ENCODE data around the gene CKAP5. TPM values are rescaled to one million over a fixed set of nuclear protein-coding genes. Genes with fewer than 3 reads are reported as not detected.

CKAP5 gene
- total RNA-seq, 2 experiments from 2014 or later = 23.2 to 26.9 TPM

DNA sequence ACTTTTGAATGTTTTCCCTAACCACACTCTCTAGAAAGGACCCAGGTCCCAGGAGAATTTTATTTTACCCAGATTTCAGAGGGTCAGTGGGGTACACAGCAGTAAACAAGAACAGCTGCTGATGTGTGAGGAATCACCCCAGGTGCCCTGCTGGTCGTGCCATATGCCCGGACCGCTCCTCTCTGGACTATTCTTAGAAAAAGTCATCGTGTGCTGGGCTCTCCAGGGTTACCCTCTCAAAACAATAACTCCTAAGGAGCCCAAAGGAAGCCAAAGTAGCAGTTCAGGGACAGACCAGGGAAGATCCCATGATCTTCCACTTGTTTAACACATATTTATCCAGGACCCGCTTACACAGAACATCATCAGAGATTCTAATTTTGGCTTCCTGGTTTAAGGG is 42.6 kb upstream of the CKAP5 start:
- Histone ChIP-seq H3K4me3 (ENCODE audit: low read length) (no peak overlapping the region), H3K27me3 (ENCODE audit: control insufficient read depth in 1 of 2, insufficient read depth in 2 of 2, low read length in 2 of 2) (peaks cover 0 to 4% of the 10 kb centered on the region in 2 experiments), H3K27ac (ENCODE audit: low read depth in 1 of 2, low read length in 2 of 2) (no peak overlapping the region), H3K9me3 (ENCODE audit: control insufficient read depth in 1 of 2, insufficient read depth in 1 of 2, low read length in 2 of 2) (no peaks in the 10 kb centered on the region), H3K4me1 (ENCODE audit: insufficient read depth, low read length) (no peaks in the 10 kb centered on the region), H3K36me3 (ENCODE audit: insufficient read depth, low read length) (no peaks in the 10 kb centered on the region)
- intact Hi-C loops (cut with DNase I, micrococcal nuclease) = loop anchor here (1.0 to 5.0 kb wide), 4 partner anchors 265 to 964 kb away; no protein-coding TSS in a partner anchor
- H3K9me3 Mint-ChIP-seq = no peaks in the 10 kb centered on the region
- no peaks in the 10 kb centered on the region for H3K36me3 Mint-ChIP-seq (ENCODE audit: low read depth)
- H3K27ac Mint-ChIP-seq = no peak overlapping the region
- POLR2A ChIA-PET = no interaction called here
- ATAC-seq (ENCODE audit: poor library complexity) (no peak), DNase-seq (no peak)
- H3K4me1 Mint-ChIP-seq (ENCODE audit: low read depth) = no peaks in the 10 kb centered on the region
- TF ChIP-seq, protein P1, sequence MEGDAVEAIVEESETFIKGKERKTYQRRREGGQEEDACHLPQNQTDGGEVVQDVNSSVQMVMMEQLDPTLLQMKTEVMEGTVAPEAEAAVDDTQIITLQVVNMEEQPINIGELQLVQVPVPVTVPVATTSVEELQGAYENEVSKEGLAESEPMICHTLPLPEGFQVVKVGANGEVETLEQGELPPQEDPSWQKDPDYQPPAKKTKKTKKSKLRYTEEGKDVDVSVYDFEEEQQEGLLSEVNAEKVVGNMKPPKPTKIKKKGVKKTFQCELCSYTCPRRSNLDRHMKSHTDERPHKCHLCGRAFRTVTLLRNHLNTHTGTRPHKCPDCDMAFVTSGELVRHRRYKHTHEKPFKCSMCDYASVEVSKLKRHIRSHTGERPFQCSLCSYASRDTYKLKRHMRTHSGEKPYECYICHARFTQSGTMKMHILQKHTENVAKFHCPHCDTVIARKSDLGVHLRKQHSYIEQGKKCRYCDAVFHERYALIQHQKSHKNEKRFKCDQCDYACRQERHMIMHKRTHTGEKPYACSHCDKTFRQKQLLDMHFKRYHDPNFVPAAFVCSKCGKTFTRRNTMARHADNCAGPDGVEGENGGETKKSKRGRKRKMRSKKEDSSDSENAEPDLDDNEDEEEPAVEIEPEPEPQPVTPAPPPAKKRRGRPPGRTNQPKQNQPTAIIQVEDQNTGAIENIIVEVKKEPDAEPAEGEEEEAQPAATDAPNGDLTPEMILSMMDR (IDR thresholded peaks at IDR 0.05) = no peak
- H3K27me3 Mint-ChIP-seq = peaks cover 15% of the 10 kb centered on the region
- CTCF ChIA-PET = no interaction called here
- H3K4me3 Mint-ChIP-seq = no peak overlapping the region

DNA sequence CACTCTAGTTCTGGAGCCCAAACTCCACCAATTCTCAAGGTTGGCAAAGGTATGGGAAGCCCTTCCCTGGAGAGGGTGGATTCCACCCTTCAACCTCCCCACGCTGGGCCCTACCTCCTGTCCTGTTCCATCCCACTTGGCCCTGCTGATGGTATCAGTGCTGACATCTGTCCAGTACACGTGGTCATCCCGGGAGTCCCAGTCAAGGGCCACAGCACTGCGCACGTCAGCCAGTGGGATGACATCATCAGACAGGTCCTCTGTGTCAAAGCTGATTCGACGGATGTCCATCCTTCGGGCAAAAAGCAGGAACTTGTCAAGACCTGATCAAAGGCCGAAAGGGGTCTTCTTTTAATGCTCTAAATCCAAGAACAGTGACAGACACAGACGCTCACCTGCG is 40.1 kb upstream of the CKAP5 start:
- POLR2A ChIA-PET = interaction anchor here (0.6 kb wide), 1 partner anchor 275 kb away, joined by 3 read pairs; no protein-coding TSS in a partner anchor
- TF ChIP-seq, protein P1 (IDR thresholded peaks at IDR 0.05) = no peak
- H3K4me1 Mint-ChIP-seq (ENCODE audit: low read depth) = no peaks in the 10 kb centered on the region
- CTCF ChIA-PET = no interaction called here
- intact Hi-C loops (cut with DNase I, micrococcal nuclease) = loop anchor here in 1 of 2 experiments (5.0 kb wide), 1 partner anchor 966 kb away; no protein-coding TSS in a partner anchor
- no peaks in the 10 kb centered on the region for H3K9me3 Mint-ChIP-seq
- H3K4me3 ChIP-seq (ENCODE audit: low read length) = no peak overlapping the region
- no peak overlapping the region for H3K27ac ChIP-seq (ENCODE audit: low read depth in 1 of 2, low read length in 2 of 2)
- DNase-seq (no peak), ATAC-seq (ENCODE audit: poor library complexity) (no peak)
- no peak overlapping the region for H3K27ac Mint-ChIP-seq
- H3K27me3 ChIP-seq (ENCODE audit: control insufficient read depth in 1 of 2, insufficient read depth in 2 of 2, low read length in 2 of 2) = peaks cover 0 to 4% of the 10 kb centered on the region in 2 experiments
- no peaks in the 10 kb centered on the region for H3K9me3 ChIP-seq (ENCODE audit: control insufficient read depth in 1 of 2, insufficient read depth in 1 of 2, low read length in 2 of 2)
- peaks cover 16% of the 10 kb centered on the region for H3K27me3 Mint-ChIP-seq
- H3K36me3 Mint-ChIP-seq (ENCODE audit: low read depth) = no peaks in the 10 kb centered on the region
- no peaks in the 10 kb centered on the region for H3K36me3 ChIP-seq (ENCODE audit: insufficient read depth, low read length)
- no peaks in the 10 kb centered on the region for H3K4me1 ChIP-seq (ENCODE audit: insufficient read depth, low read length)
- H3K4me3 Mint-ChIP-seq = no peak overlapping the region

DNA sequence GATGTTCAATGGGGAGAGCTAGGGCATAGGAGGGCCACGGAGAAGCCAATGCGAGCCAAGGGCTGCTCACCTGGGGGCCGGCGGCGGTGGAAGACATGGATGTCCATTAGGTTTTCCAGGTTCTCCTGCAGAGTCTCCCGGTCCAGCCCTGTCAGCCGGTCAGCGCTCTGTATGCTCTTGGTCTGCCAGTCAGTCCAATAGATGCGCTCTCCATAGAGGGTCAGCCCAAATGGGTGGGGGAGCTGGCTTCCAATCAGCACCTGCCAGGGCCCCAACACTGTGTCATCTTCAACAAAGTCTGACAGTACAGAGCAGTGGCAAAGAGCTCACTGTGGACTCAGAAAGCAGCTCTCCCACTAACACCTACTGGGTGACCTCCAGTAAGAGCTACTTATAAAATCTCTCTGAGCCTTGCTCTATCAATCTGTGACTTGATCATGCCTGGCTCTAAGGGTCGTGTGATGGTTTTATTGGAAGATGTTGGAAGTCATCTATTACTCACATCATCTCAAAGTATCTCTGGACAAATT is 33.0 kb upstream of the CKAP5 start:
- no peaks in the 10 kb centered on the region for H3K4me1 ChIP-seq (ENCODE audit: insufficient read depth, low read length)
- Mint-ChIP-seq H3K4me3 (no peak overlapping the region), H3K27me3 (peaks cover 3% of the 10 kb centered on the region), H3K36me3 (ENCODE audit: low read depth) (no peaks in the 10 kb centered on the region), H3K4me1 (ENCODE audit: low read depth) (no peaks in the 10 kb centered on the region), H3K9me3 (no peaks in the 10 kb centered on the region), H3K27ac (no peak overlapping the region)
- ATAC-seq (ENCODE audit: poor library complexity) (no peak), DNase-seq (no peak)
- no peak overlapping the region for H3K4me3 ChIP-seq (ENCODE audit: low read length)
- ChIA-PET POLR2A (no interaction called here), CTCF (no interaction called here)
- no peaks in the 10 kb centered on the region for H3K36me3 ChIP-seq (ENCODE audit: insufficient read depth, low read length)
- intact Hi-C loops (cut with DNase I, micrococcal nuclease) = no loop called here
- H3K9me3 ChIP-seq (ENCODE audit: control insufficient read depth in 1 of 2, insufficient read depth in 1 of 2, low read length in 2 of 2) = no peaks in the 10 kb centered on the region
- no peak overlapping the region for H3K27ac ChIP-seq (ENCODE audit: low read depth in 1 of 2, low read length in 2 of 2)
- TF ChIP-seq, protein P1 (IDR thresholded peaks at IDR 0.05) = no peak
- no peaks in the 10 kb centered on the region for H3K27me3 ChIP-seq (ENCODE audit: control insufficient read depth in 1 of 2, insufficient read depth in 2 of 2, low read length in 2 of 2)

All from CD4-positive, alpha-beta T cell (primary cell).